Trophoblast cell (in vitro differentiated cells and primary cell): ENCODE data around the gene MKLN1.

Experiments used
- DNase-seq, 2 donors: peaks; one replicate each; pipeline ENCODE4 v3.0.0-alpha.2; 2016
- H2AFZ ChIP-seq: 2 replicates; pipeline ENCODE4 v1.6.1; 2013; ENCODE audit warnings: low read length, moderate library complexity, mild to moderate bottlenecking; ENCODE audit not compliant: insufficient read depth, poor library complexity
- H2AK5ac ChIP-seq: 2 replicates; pipeline ENCODE4 v1.6.1; 2013; ENCODE audit warnings: mild to moderate bottlenecking, low read length
- H2BK120ac ChIP-seq: 2 replicates; pipeline ENCODE4 v1.6.1; 2013; ENCODE audit warnings: low read length, mild to moderate bottlenecking, moderate library complexity; ENCODE audit not compliant: insufficient read depth, poor library complexity
- H2BK12ac ChIP-seq: 2 replicates; pipeline ENCODE4 v1.6.1; 2013; ENCODE audit warnings: mild to moderate bottlenecking, low read length, moderate library complexity
- H2BK5ac ChIP-seq: 2 replicates; pipeline ENCODE4 v1.6.1; 2013; ENCODE audit warnings: low read length, low read depth, moderate library complexity, mild to moderate bottlenecking; ENCODE audit not compliant: poor library complexity
- H3K14ac ChIP-seq: 2 replicates; pipeline ENCODE4 v1.6.1; 2013; ENCODE audit warnings: mild to moderate bottlenecking, low read length
- H3K18ac ChIP-seq: 2 replicates; pipeline ENCODE4 v1.6.1; 2013; ENCODE audit warnings: mild to moderate bottlenecking, low read length
- H3K23ac ChIP-seq: 2 replicates; pipeline ENCODE4 v1.6.1; 2013; ENCODE audit warnings: low read length
- H3K27ac ChIP-seq: 2 replicates; pipeline ENCODE4 v1.5.1; 2013; ENCODE audit warnings: low read depth, mild to moderate bottlenecking, inconsistent platforms, low read length, moderate library complexity
- H3K27me3 ChIP-seq: 2 replicates; pipeline ENCODE4 v1.6.1; 2013; ENCODE audit warnings: inconsistent platforms, mild to moderate bottlenecking, low read length, moderate library complexity; ENCODE audit not compliant: insufficient read depth
- H3K36me3 ChIP-seq, 2 experiments: 1 replicate in 1 of 2; 2 replicates in 1 of 2; pipeline ENCODE4 v1.6.1; 2013; ENCODE audit warnings: low read length in 2 of 2, mild to moderate bottlenecking in 2 of 2, moderate library complexity in 1 of 2; ENCODE audit not compliant: insufficient read depth in 2 of 2, control insufficient read depth in 1 of 2
- H3K4ac ChIP-seq: 2 replicates; pipeline ENCODE4 v1.6.1; 2013; ENCODE audit warnings: low read depth, mild to moderate bottlenecking, low read length, moderate library complexity
- H3K4me1 ChIP-seq, 2 experiments: 1 replicate in 1 of 2; 2 replicates in 1 of 2; pipeline ENCODE4 v1.6.1; 2013; ENCODE audit warnings: low read length in 2 of 2, mild to moderate bottlenecking in 2 of 2, moderate library complexity in 1 of 2; ENCODE audit not compliant: insufficient read depth in 2 of 2, control insufficient read depth in 1 of 2
- H3K4me2 ChIP-seq: 2 replicates; pipeline ENCODE4 v1.6.1; 2013; ENCODE audit warnings: inconsistent platforms, mild to moderate bottlenecking, low read length, moderate library complexity
- H3K4me3 ChIP-seq: 2 replicates; pipeline ENCODE4 v1.5.1; 2013; ENCODE audit warnings: mild to moderate bottlenecking, low read depth, low read length, inconsistent platforms
- H3K79me1 ChIP-seq: one replicate; pipeline ENCODE4 v1.6.1; 2013; ENCODE audit warnings: low read length
- H3K79me2 ChIP-seq: 2 replicates; pipeline ENCODE4 v1.6.1; 2013; ENCODE audit warnings: low read length, mild to moderate bottlenecking; ENCODE audit not compliant: control insufficient read depth, insufficient read depth, poor library complexity
- H3K9ac ChIP-seq: 2 replicates; pipeline ENCODE4 v1.6.1; 2013; ENCODE audit warnings: mild to moderate bottlenecking, low read length
- H3K9me3 ChIP-seq: 2 replicates; pipeline ENCODE4 v1.6.1; 2013; ENCODE audit warnings: low read depth, mild to moderate bottlenecking, control low read depth, inconsistent platforms, low read length; ENCODE audit not compliant: insufficient read depth
- H4K12ac ChIP-seq: 2 replicates; pipeline ENCODE4 v1.6.1; 2013; ENCODE audit warnings: low read depth, mild to moderate bottlenecking, low read length, moderate library complexity
- H4K8ac ChIP-seq: 2 replicates; pipeline ENCODE4 v1.6.1; 2013; ENCODE audit warnings: low read depth, mild to moderate bottlenecking, low read length, moderate library complexity
- H4K91ac ChIP-seq: one replicate; pipeline ENCODE4 v1.6.1; 2013; ENCODE audit warnings: low read depth, mild to moderate bottlenecking, low read length, moderate library complexity
- WGBS: extraction: QIAGEN DNeasy Blood & Tissue Kit; methylation state at CpG from one replicate; pipeline ENCODE4 v1.1.7; 2013; ENCODE audit warnings: missing lambda C conversion rate; ENCODE audit not compliant: insufficient read length, insufficient coverage; ENCODE audit errors: extremely low coverage; 5-methylcytosine and 5-hydroxymethylcytosine counted together

MKLN1 gene

GRCh38 chr7:131388126-131388525, 60.5 kb downstream of the MKLN1 start:
- no peak overlapping the region for H2BK5ac ChIP-seq
- H3K4me1 ChIP-seq = no peaks in the 10 kb centered on the region
- no peak overlapping the region for H4K91ac ChIP-seq
- H3K9me3 ChIP-seq = no peaks in the 10 kb centered on the region
- no peaks in the 10 kb centered on the region for H3K79me2 ChIP-seq
- no peak overlapping the region for H2AK5ac ChIP-seq
- H3K14ac ChIP-seq = no peak overlapping the region
- no peak overlapping the region for H4K8ac ChIP-seq
- H3K4ac ChIP-seq = no peak overlapping the region
- no peak overlapping the region for H4K12ac ChIP-seq
- DNase-seq = no peak
- H3K27ac ChIP-seq = no peak overlapping the region
- no peaks in the 10 kb centered on the region for H3K36me3 ChIP-seq
- no peak overlapping the region for H3K4me3 ChIP-seq
- H3K23ac ChIP-seq = no peak overlapping the region
- no peak overlapping the region for H2AFZ ChIP-seq
- no CpG with 5 or more reads among the region's 1 CpG for WGBS
- no peaks in the 10 kb centered on the region for H3K79me1 ChIP-seq
- H3K18ac ChIP-seq = no peak overlapping the region
- no peak overlapping the region for H2BK12ac ChIP-seq
- H2BK120ac ChIP-seq = no peak overlapping the region
- no peak overlapping the region for H3K4me2 ChIP-seq
- H3K9ac ChIP-seq = no peak overlapping the region
- H3K27me3 ChIP-seq = no peaks in the 10 kb centered on the region

DNA sequence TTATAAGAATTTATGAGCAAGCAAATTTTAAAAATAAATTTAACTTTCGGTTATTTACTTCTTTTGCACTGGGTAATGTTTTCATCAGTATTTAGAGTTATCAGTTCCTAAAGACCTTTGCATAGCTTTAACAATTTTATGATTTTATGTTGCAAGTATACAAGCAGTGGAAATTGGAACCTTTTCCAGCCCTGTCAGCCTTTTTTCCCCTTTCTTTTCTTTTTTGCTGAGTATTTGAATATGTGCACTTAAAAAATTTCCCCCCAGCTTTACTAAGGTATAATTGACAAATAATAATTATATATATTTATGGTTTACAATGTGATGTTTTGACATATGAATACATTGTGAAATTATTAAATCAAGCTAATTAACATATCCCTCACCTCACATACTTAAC, 62.6 kb downstream of the MKLN1 start:
- no peak for DNase-seq
- no peak overlapping the region for H4K91ac ChIP-seq
- H3K4ac ChIP-seq = no peak overlapping the region
- no peaks in the 10 kb centered on the region for H3K9me3 ChIP-seq
- no peak overlapping the region for H2BK120ac ChIP-seq
- no peak overlapping the region for H3K4me2 ChIP-seq
- WGBS = no CpG with 5 or more reads among the region's 1 CpG
- no peaks in the 10 kb centered on the region for H3K79me1 ChIP-seq
- no peaks in the 10 kb centered on the region for H3K79me2 ChIP-seq
- no peak overlapping the region for H3K4me3 ChIP-seq
- no peaks in the 10 kb centered on the region for H3K36me3 ChIP-seq
- H2BK12ac ChIP-seq = no peak overlapping the region
- H2AFZ ChIP-seq = no peak overlapping the region
- no peak overlapping the region for H3K18ac ChIP-seq
- H3K27ac ChIP-seq = no peak overlapping the region
- no peak overlapping the region for H3K14ac ChIP-seq
- H2BK5ac ChIP-seq = no peak overlapping the region
- no peak overlapping the region for H2AK5ac ChIP-seq
- H3K27me3 ChIP-seq = no peaks in the 10 kb centered on the region
- H4K8ac ChIP-seq = no peak overlapping the region
- no peak overlapping the region for H4K12ac ChIP-seq
- no peaks in the 10 kb centered on the region for H3K4me1 ChIP-seq
- no peak overlapping the region for H3K23ac ChIP-seq
- no peak overlapping the region for H3K9ac ChIP-seq

DNA sequence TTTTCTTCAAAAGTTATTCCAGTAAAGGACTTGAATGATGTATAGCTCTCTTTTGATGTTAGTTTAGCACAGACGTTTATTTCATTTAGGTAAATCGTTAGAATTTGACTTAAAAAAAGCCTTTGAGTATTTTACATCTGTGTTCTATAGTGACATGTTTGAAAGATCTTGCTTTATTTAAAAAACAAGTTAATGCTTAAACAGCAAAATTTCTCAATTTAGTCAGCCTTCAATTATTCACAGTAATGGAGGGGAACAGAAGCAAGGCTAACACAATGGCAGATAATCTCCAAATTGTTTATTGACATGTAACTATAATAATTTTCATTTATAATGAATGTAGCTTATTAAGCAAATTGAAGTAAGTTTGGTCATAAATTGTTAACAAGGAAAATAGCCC, 63.5 kb downstream of the MKLN1 start:
- H4K8ac ChIP-seq = no peak overlapping the region
- no peak overlapping the region for H2AFZ ChIP-seq
- H3K27me3 ChIP-seq = no peaks in the 10 kb centered on the region
- no peak overlapping the region for H3K18ac ChIP-seq
- no peak overlapping the region for H3K9ac ChIP-seq
- no peaks in the 10 kb centered on the region for H3K79me2 ChIP-seq
- no peak overlapping the region for H2BK5ac ChIP-seq
- H2BK12ac ChIP-seq = no peak overlapping the region
- H3K79me1 ChIP-seq = no peaks in the 10 kb centered on the region
- H3K14ac ChIP-seq = no peak overlapping the region
- H3K9me3 ChIP-seq = no peaks in the 10 kb centered on the region
- no peak overlapping the region for H3K4ac ChIP-seq
- no peak overlapping the region for H2BK120ac ChIP-seq
- no peak for DNase-seq
- H3K4me3 ChIP-seq = no peak overlapping the region
- H3K27ac ChIP-seq = no peak overlapping the region
- no peak overlapping the region for H4K12ac ChIP-seq
- H4K91ac ChIP-seq = no peak overlapping the region
- no peaks in the 10 kb centered on the region for H3K36me3 ChIP-seq
- H2AK5ac ChIP-seq = no peak overlapping the region
- no peak overlapping the region for H3K4me2 ChIP-seq
- WGBS = no CpG with 5 or more reads among the region's 2 CpGs
- no peak overlapping the region for H3K23ac ChIP-seq
- H3K4me1 ChIP-seq = no peaks in the 10 kb centered on the region

DNA sequence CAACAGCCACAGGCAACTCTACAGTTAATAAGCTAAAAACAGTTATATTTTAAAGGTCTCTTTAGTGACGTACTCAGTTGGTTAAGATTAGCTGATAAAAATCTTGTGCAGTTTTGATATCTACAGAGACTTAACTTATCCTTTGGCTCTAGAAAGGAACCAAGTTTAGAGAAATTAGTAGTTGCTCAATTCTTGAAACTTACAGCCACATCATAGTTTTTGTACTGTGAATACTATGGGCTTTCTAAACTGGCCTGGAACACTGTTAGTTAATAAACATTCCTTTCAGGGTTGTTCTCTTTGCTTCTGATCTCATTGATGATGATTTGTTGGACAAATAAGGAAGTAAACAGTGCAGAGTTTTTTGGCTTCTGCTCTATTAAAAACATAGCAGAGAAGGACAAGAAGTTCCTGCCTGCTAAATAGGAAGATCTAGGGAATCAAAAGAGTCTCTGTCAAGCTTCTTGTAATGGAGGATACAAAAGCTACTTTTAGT, 73.1 kb downstream of the MKLN1 start:
- Histone ChIP-seq H3K9ac (no peak overlapping the region), H3K4me2 (no peak overlapping the region), H3K9me3 (no peaks in the 10 kb centered on the region), H2AFZ (no peak overlapping the region), H2AK5ac (no peak overlapping the region), H3K27me3 (no peaks in the 10 kb centered on the region), H2BK120ac (no peak overlapping the region), H3K79me2 (no peaks in the 10 kb centered on the region), H2BK12ac (no peak overlapping the region), H4K12ac (no peak overlapping the region), H3K14ac (no peak overlapping the region), H4K91ac (no peak overlapping the region), H2BK5ac (no peak overlapping the region), H3K36me3 (peaks cover 0 to 4% of the 10 kb centered on the region in 2 experiments), H3K4me3 (no peak overlapping the region), H3K4ac (no peak overlapping the region), H3K79me1 (no peaks in the 10 kb centered on the region), H3K4me1 (no peaks in the 10 kb centered on the region), H3K23ac (no peak overlapping the region), H3K18ac (no peak overlapping the region), H3K27ac (no peak overlapping the region), H4K8ac (no peak overlapping the region)
- no CpG with 5 or more reads among the region's 1 CpG for WGBS
- DNase-seq = no peak
